Tibial nerve (tissue), 4 donors: ENCODE data around the gene TRAPPC6A.

Experiments
- EP300 ChIP-seq, 2 donors: sonication (generic); formaldehyde crosslinking; IDR thresholded peaks; one replicate each; pipeline ENCODE4 v1.6.1; 2017; ENCODE audit warnings: antibody characterized with exemption in 2 of 2, mild to moderate bottlenecking in 1 of 2
- POLR2A ChIP-seq, 2 donors: fragments of 450-650 bp; IDR thresholded peaks; one replicate each; pipeline ENCODE4 v1.6.1; 2017; ENCODE audit warnings: antibody characterized with exemption in 2 of 2, mild to moderate bottlenecking in 2 of 2, moderate library complexity in 2 of 2
- TF ChIP-seq, protein P1 (sequence below), 5 experiments: fragments of 200-600 bp in 3 of 5; fragments of 450-650 bp in 2 of 5; sonication (generic) in 3 of 5; IDR thresholded peaks; one replicate each; pipeline ENCODE4 v1.5.1; 2016 to 2019; ENCODE audit warnings: antibody characterized with exemption in 5 of 5, mild to moderate bottlenecking in 3 of 5, moderate library complexity in 2 of 5

DNA sequence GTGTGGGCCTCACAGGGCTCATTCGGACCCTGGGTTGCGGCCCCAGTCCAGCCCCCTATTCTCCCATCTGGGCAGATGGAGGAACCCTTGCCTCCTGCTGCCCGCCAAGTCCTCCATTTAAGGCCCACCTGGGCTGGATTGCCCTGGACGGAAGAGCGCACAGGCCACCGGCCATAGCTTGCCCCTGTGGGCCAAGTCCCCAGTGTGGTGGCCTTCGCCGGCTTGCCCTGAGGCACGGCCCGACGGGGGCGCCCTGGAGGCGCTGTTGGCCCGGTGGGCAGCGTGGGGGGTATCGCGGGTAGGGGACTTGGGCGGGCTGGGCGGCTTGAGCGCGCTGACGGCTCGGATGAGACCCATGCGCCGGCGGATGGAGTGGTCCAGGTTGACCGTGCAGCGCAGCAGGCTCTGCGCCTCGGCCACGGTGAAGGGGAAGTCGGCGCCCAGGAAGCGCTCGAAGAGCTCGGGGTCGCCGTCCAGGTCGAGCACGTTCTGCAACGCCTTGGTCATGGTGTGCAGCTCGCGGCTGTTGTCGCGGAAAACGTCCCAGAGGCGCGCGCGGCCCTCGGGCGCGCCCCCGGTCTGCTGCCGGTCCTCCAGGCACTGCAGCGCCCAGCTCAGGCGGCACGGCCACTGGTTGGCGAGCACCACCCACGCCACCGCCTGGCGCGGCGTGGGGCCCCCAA is 26.1 kb downstream of the TRAPPC6A start:
- TF ChIP-seq POLR2A (IDR thresholded peaks at IDR 0.05) (no peak), EP300 (IDR thresholded peaks at IDR 0.05) (no peak)
- TF ChIP-seq, protein P1, sequence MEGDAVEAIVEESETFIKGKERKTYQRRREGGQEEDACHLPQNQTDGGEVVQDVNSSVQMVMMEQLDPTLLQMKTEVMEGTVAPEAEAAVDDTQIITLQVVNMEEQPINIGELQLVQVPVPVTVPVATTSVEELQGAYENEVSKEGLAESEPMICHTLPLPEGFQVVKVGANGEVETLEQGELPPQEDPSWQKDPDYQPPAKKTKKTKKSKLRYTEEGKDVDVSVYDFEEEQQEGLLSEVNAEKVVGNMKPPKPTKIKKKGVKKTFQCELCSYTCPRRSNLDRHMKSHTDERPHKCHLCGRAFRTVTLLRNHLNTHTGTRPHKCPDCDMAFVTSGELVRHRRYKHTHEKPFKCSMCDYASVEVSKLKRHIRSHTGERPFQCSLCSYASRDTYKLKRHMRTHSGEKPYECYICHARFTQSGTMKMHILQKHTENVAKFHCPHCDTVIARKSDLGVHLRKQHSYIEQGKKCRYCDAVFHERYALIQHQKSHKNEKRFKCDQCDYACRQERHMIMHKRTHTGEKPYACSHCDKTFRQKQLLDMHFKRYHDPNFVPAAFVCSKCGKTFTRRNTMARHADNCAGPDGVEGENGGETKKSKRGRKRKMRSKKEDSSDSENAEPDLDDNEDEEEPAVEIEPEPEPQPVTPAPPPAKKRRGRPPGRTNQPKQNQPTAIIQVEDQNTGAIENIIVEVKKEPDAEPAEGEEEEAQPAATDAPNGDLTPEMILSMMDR (IDR thresholded peaks at IDR 0.05): no peak
